Measurements from ENCODE around the gene SIL1. TPM values are rescaled to one million over a fixed set of nuclear protein-coding genes. Genes with fewer than 3 reads are reported as not detected.

The SIL1 gene
- total and polyA plus RNA-seq, 10 donors: 23.4 to 42.3 (median 32.6) TPM

GRCh38 chr5:139050432-139050831, 147.7 kb downstream of the SIL1 start:
- Histone ChIP-seq H3K36me3 (peaks cover 0 to 24% (median 2%) of the 10 kb centered on the region in 6 donors), H3K27me3 (replicated peaks in 1 of 7) (no peaks in the 10 kb centered on the region), H3K4me1 (no peaks in the 10 kb centered on the region), H3K9me3 (no peaks in the 10 kb centered on the region), H3K4me3 (no peak overlapping the region), H3K27ac (no peak overlapping the region)
- no peak for TF ChIP-seq POLR2A (IDR thresholded peaks at IDR 0.05)
- TF ChIP-seq CTCF (IDR thresholded peaks at IDR 0.05 in 8 of 11, conservative IDR thresholded peaks at IDR 0.05 in 3 of 11): no peak
- no peak for TF ChIP-seq POLR2AphosphoS5 (IDR thresholded peaks at IDR 0.05)
- intact Hi-C loops (cut with DNase I; ENCODE audit: low total_unique reads): no loop called here
- DNase-seq: no peak

- TF ChIP-seq POLR2A (IDR thresholded peaks at IDR 0.05): no peak
- TF ChIP-seq CTCF (IDR thresholded peaks at IDR 0.05 in 8 of 11, conservative IDR thresholded peaks at IDR 0.05 in 3 of 11): no peak
- TF ChIP-seq POLR2AphosphoS5 (IDR thresholded peaks at IDR 0.05): no peak
Measured at GRCh38 chr5:139049780-139050179, 148.4 kb downstream of the SIL1 start.

GRCh38 chr5:139046551-139046950, 151.6 kb downstream of the SIL1 start:
- H3K4me1 ChIP-seq: no peaks in the 10 kb centered on the region
- H3K27ac ChIP-seq: no peak overlapping the region
- H3K36me3 ChIP-seq: peaks cover 0 to 40% (median 2%) of the 10 kb centered on the region in 6 donors
- H3K9me3 ChIP-seq: no peaks in the 10 kb centered on the region
- intact Hi-C loops (cut with DNase I; ENCODE audit: low total_unique reads): no loop called here
- no peak for DNase-seq
- H3K4me3 ChIP-seq: no peak overlapping the region
- H3K27me3 ChIP-seq (replicated peaks in 1 of 7): no peaks in the 10 kb centered on the region
- no peak for TF ChIP-seq CTCF (IDR thresholded peaks at IDR 0.05 in 8 of 11, conservative IDR thresholded peaks at IDR 0.05 in 3 of 11)
- TF ChIP-seq POLR2A (IDR thresholded peaks at IDR 0.05): no peak
- no peak for TF ChIP-seq POLR2AphosphoS5 (IDR thresholded peaks at IDR 0.05)

More at GRCh38 chr5:139049780-139050179, 148.4 kb downstream of the SIL1 start:
- H3K4me1 ChIP-seq: no peaks in the 10 kb centered on the region
- no peak for DNase-seq
- no peak overlapping the region for H3K27ac ChIP-seq
- no peaks in the 10 kb centered on the region for H3K27me3 ChIP-seq (replicated peaks in 1 of 7)
- WGBS, 5 donors: 63 to 100% (median 79%) methylated on average over 1 of the region's 1 CpG
- H3K4me3 ChIP-seq: no peak overlapping the region
- intact Hi-C loops (cut with DNase I; ENCODE audit: low total_unique reads): no loop called here
- H3K36me3 ChIP-seq: peaks cover 0 to 24% (median 2%) of the 10 kb centered on the region in 6 donors
- no peaks in the 10 kb centered on the region for H3K9me3 ChIP-seq

- Histone ChIP-seq H3K27ac (no peak overlapping the region), H3K36me3 (peaks cover 0 to 38% (median 0%) of the 10 kb centered on the region in 6 donors), H3K4me1 (no peaks in the 10 kb centered on the region), H3K4me3 (no peak overlapping the region), H3K9me3 (no peaks in the 10 kb centered on the region), H3K27me3 (replicated peaks in 1 of 7) (no peaks in the 10 kb centered on the region)
- TF ChIP-seq CTCF (IDR thresholded peaks at IDR 0.05 in 8 of 11, conservative IDR thresholded peaks at IDR 0.05 in 3 of 11) (no peak), POLR2A (IDR thresholded peaks at IDR 0.05) (no peak), POLR2AphosphoS5 (IDR thresholded peaks at IDR 0.05) (no peak)
- DNase-seq: no peak
- WGBS, 5 donors: 53 to 87% (median 67%) methylated on average over 4 of the region's 4 CpGs
- intact Hi-C loops (cut with DNase I; ENCODE audit: low total_unique reads): no loop called here
Measured at GRCh38 chr5:139043157-139043905, 154.8 kb downstream of the SIL1 start.

All from spleen (tissue), 11 donors.